HepG2 (cell line): ENCODE measurements around the gene ALG9. TPM values are rescaled to one million over a fixed set of nuclear protein-coding genes. Genes with fewer than 3 reads are reported as not detected.

Experiments
- CBX5 ChIP-seq: sonication (generic); formaldehyde crosslinking; IDR thresholded peaks from 2 replicates; pipeline ENCODE4 v1.4.0; 2020; ENCODE audit warnings: missing genetic modification reagents, borderline replicate concordance
- CHD2 ChIP-seq: IDR thresholded peaks from 2 replicates; pipeline ENCODE4 v1.6.1; 2011; ENCODE audit warnings: low read depth, low read length, improper control_type of control experiment
- CREB1 ChIP-seq, 2 experiments: fragments of 450-650 bp in 1 of 2; IDR thresholded peaks; 2 replicates each; pipeline ENCODE4 v1.6.1; 2016 to 2017; ENCODE audit warnings: control low read depth in 1 of 2, mild to moderate bottlenecking in 1 of 2, missing compliant biosample characterization in 1 of 2, missing genetic modification characterization in 1 of 2
- FOXA3 ChIP-seq: IDR thresholded peaks from 2 replicates; pipeline ENCODE4 v1.6.1; 2016; ENCODE audit warnings: missing genetic modification reagents, missing compliant biosample characterization
- FOXK1 ChIP-seq: sonication (generic); formaldehyde crosslinking; IDR thresholded peaks from 2 replicates; pipeline ENCODE4 v1.4.0; 2020; ENCODE audit warnings: low read depth, missing genetic modification reagents, borderline replicate concordance
- FOXO1 ChIP-seq: sonication (generic); formaldehyde crosslinking; IDR thresholded peaks from 2 replicates; pipeline ENCODE4 v1.4.0; 2020; ENCODE audit warnings: missing genetic modification reagents
- HIC2 ChIP-seq: sonication (generic); formaldehyde crosslinking; IDR thresholded peaks from 2 replicates; pipeline ENCODE4 v1.9.0; 2022; ENCODE audit warnings: low read depth, missing genetic modification reagents
- KDM6A ChIP-seq: IDR thresholded peaks from 2 replicates; pipeline ENCODE4 v1.6.1; 2016; ENCODE audit warnings: low read depth
- MIER3 ChIP-seq: IDR thresholded peaks from 2 replicates; pipeline ENCODE4 v1.6.1; 2016; ENCODE audit warnings: missing compliant biosample characterization, borderline replicate concordance
- PRPF4 ChIP-seq: fragments of 200-400 bp; formaldehyde crosslinking; IDR thresholded peaks from 2 replicates; pipeline ENCODE4 v1.6.1; 2016; ENCODE audit warnings: low read length, low read depth; ENCODE audit not compliant: poor library complexity, severe bottlenecking
- RFXAP ChIP-seq: sonication (generic); formaldehyde crosslinking; IDR thresholded peaks from 2 replicates; pipeline ENCODE4 v1.4.0; 2020; ENCODE audit warnings: missing genetic modification reagents, borderline replicate concordance
- SOX6 ChIP-seq, 2 experiments: fragments of 450-650 bp in 1 of 2; sonication (generic) in 1 of 2; formaldehyde crosslinking in 1 of 2; IDR thresholded peaks; 2 replicates each; pipeline versions ENCODE4 v1.4.0 to v1.6.1; 2017 to 2020; ENCODE audit warnings: antibody characterized with exemption in 1 of 2, mild to moderate bottlenecking in 1 of 2, missing genetic modification reagents in 1 of 2
- STAT5B ChIP-seq: sonication (generic); formaldehyde crosslinking; IDR thresholded peaks from 2 replicates; pipeline ENCODE4 v1.4.0; 2020; ENCODE audit warnings: missing genetic modification reagents
- ZNF569 ChIP-seq: sonication (generic); formaldehyde crosslinking; IDR thresholded peaks from 2 replicates; pipeline ENCODE4 v1.5.0; 2020; ENCODE audit warnings: mild to moderate bottlenecking, missing genetic modification reagents, moderate library complexity, borderline replicate concordance
- ZSCAN9 ChIP-seq: IDR thresholded peaks from 2 replicates; pipeline ENCODE4 v1.6.1; 2016; ENCODE audit warnings: borderline replicate concordance
- polyA plus RNA-seq, 8 experiments: library from polyadenylated mRNA; depleted of rRNA in 3 of 8; stranded (reverse) in 7 of 8; unstranded in 1 of 8; fragments of >200 nt; fragmentation: Illumina TruSeq in 4 of 8; extraction: Trizol in 4 of 8; gene quantifications; 2 replicates each; pipeline versions ENCODE4 v1.2.1 to v1.2.3, GENCODE V29; 2011 to 2016; ENCODE audit warnings: low read depth in 4 of 8, missing spikeins in 1 of 8, mixed read lengths in 1 of 8; ENCODE audit not compliant: insufficient read depth in 1 of 8
- total RNA-seq, 5 experiments: library from RNA; depleted of rRNA; stranded (reverse); fragments of >200 nt; fragmentation: Illumina TruSeq; extraction: Trizol; gene quantifications; 2 replicates each; pipeline ENCODE4 v1.2.3, GENCODE V29; 2016; ENCODE audit warnings: low read depth in 1 of 5
- TF ChIP-seq, protein P1 (sequence below), 2 experiments: sonication (generic) in 1 of 2; formaldehyde crosslinking in 1 of 2; IDR thresholded peaks; 2 replicates each; pipeline versions ENCODE4 v1.4.0 to v1.6.1; 2016 to 2020; ENCODE audit warnings: borderline replicate concordance in 1 of 2, low read depth in 1 of 2, mild to moderate bottlenecking in 1 of 2, missing genetic modification reagents in 1 of 2
- TF ChIP-seq, protein P2 (sequence below): sonication (generic); formaldehyde crosslinking; IDR thresholded peaks from 2 replicates; pipeline ENCODE4 v1.4.0; 2020; ENCODE audit warnings: low read depth, mild to moderate bottlenecking, missing genetic modification reagents
- TF ChIP-seq, protein P3 (sequence below): sonication (generic); formaldehyde crosslinking; IDR thresholded peaks from 2 replicates; pipeline ENCODE4 v1.5.1; 2020; ENCODE audit warnings: mild to moderate bottlenecking, missing genetic modification reagents, moderate library complexity

The ALG9 gene
- total and polyA plus RNA-seq, 2 of the 13 experiments (the other 11 are each of a cell fraction or from before 2014, with no cell fraction given) = 39.4 to 40.6 TPM

DNA sequence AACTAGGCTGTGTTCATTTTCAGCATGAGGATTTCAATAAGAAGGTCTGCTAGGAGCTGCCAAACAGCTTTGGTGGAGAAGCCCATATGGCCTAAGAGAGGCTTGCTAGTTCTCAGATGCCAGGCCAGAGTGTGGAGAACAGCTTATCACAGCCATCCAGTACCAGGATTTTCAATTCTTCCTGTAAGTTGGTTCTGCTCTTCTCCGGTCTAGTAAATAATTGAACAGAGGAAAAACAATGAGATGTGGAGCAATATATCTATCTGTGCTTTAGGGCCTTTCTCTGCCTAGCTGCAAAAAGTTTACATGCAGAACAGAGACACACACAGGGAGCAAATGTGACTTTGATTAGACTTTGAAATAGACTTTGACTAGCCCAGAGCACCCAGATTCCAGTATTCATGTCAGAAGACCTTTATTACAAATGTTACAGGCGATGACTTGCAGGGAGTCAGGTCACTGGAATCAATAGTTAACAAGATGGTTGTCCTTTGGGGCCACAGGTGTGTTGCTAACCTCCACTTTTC is 85.4 kb downstream of the ALG9 start (continued):
- TF ChIP-seq FOXA3 (CRISPR knock-in tag) (peak; percentile 52), PRPF4 (no peak), CHD2 (no peak), RFXAP (CRISPR knock-in tag) (no peak), KDM6A (CRISPR knock-in tag) (peak; percentile 17; the same call in 1 of the 2 replicates), CREB1 (IDR thresholded peaks at IDR 0.05) (no peak), CREB1 (CRISPR knock-in tag; IDR thresholded peaks at IDR 0.05) (peak; percentile 28; the same call in 1 of the 2 replicates), ZSCAN9 (0 out of 2 replicates have a peak, but pooled peaks have one; percentile 31), FOXO1 (CRISPR knock-in tag) (peak; percentile 26; the same call in 1 of the 2 replicates), STAT5B (CRISPR knock-in tag) (no peak), HIC2 (CRISPR knock-in tag) (no peak), SOX6 (IDR thresholded peaks at IDR 0.05) (no peak), SOX6 (CRISPR knock-in tag; IDR thresholded peaks at IDR 0.05) (peak; percentile 92), ZNF569 (CRISPR knock-in tag) (no peak), FOXK1 (CRISPR knock-in tag) (peak; percentile 36; the same call in 1 of the 2 replicates), CBX5 (CRISPR knock-in tag) (no peak), MIER3 (no peak)
- TF ChIP-seq, protein P1, sequence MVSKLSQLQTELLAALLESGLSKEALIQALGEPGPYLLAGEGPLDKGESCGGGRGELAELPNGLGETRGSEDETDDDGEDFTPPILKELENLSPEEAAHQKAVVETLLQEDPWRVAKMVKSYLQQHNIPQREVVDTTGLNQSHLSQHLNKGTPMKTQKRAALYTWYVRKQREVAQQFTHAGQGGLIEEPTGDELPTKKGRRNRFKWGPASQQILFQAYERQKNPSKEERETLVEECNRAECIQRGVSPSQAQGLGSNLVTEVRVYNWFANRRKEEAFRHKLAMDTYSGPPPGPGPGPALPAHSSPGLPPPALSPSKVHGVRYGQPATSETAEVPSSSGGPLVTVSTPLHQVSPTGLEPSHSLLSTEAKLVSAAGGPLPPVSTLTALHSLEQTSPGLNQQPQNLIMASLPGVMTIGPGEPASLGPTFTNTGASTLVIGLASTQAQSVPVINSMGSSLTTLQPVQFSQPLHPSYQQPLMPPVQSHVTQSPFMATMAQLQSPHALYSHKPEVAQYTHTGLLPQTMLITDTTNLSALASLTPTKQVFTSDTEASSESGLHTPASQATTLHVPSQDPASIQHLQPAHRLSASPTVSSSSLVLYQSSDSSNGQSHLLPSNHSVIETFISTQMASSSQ (IDR thresholded peaks at IDR 0.05; ENCODE audit: low read depth) = peak; percentile 82
- TF ChIP-seq, protein P1 (CRISPR knock-in tag; IDR thresholded peaks at IDR 0.05; ENCODE audit: borderline replicate concordance) = peak; percentile 33; the same call in 1 of the 2 replicates
- TF ChIP-seq, protein P2, sequence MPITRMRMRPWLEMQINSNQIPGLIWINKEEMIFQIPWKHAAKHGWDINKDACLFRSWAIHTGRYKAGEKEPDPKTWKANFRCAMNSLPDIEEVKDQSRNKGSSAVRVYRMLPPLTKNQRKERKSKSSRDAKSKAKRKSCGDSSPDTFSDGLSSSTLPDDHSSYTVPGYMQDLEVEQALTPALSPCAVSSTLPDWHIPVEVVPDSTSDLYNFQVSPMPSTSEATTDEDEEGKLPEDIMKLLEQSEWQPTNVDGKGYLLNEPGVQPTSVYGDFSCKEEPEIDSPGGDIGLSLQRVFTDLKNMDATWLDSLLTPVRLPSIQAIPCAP (CRISPR knock-in tag) = no peak
- TF ChIP-seq, protein P3, sequence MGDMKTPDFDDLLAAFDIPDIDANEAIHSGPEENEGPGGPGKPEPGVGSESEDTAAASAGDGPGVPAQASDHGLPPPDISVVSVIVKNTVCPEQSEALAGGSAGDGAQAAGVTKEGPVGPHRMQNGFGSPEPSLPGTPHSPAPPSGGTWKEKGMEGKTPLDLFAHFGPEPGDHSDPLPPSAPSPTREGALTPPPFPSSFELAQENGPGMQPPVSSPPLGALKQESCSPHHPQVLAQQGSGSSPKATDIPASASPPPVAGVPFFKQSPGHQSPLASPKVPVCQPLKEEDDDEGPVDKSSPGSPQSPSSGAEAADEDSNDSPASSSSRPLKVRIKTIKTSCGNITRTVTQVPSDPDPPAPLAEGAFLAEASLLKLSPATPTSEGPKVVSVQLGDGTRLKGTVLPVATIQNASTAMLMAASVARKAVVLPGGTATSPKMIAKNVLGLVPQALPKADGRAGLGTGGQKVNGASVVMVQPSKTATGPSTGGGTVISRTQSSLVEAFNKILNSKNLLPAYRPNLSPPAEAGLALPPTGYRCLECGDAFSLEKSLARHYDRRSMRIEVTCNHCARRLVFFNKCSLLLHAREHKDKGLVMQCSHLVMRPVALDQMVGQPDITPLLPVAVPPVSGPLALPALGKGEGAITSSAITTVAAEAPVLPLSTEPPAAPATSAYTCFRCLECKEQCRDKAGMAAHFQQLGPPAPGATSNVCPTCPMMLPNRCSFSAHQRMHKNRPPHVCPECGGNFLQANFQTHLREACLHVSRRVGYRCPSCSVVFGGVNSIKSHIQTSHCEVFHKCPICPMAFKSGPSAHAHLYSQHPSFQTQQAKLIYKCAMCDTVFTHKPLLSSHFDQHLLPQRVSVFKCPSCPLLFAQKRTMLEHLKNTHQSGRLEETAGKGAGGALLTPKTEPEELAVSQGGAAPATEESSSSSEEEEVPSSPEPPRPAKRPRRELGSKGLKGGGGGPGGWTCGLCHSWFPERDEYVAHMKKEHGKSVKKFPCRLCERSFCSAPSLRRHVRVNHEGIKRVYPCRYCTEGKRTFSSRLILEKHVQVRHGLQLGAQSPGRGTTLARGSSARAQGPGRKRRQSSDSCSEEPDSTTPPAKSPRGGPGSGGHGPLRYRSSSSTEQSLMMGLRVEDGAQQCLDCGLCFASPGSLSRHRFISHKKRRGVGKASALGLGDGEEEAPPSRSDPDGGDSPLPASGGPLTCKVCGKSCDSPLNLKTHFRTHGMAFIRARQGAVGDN (CRISPR knock-in tag) = no peak
